GM19240 (cell line): Measurements from ENCODE around the gene CTU2.
A peak's percentile ranks its signal among the peaks of the same experiment; 100 is the strongest.

Experiments used
- DNase-seq: peaks from one replicate; pipeline ENCODE4 v3.0.0; 2011; ENCODE audit warnings: low spot score; ENCODE audit not compliant: insufficient read length

Gene CTU2

GRCh38 chr16:88681084-88681680 lies 25.1 kb upstream of the CTU2 start:
- no peak for DNase-seq

GRCh38 chr16:88681709-88682451 lies 24.4 kb upstream of the CTU2 start:
- peak; percentile 92 for DNase-seq

- DNase-seq = no peak
Observed at GRCh38 chr16:88684569-88685155, 21.6 kb upstream of the CTU2 start.

GRCh38 chr16:88685156-88686061 lies 20.9 kb upstream of the CTU2 start:
- DNase-seq = no peak

- DNase-seq = no peak
Observed at GRCh38 chr16:88686062-88686438, 20.3 kb upstream of the CTU2 start.

GRCh38 chr16:88686439-88687253 lies 19.7 kb upstream of the CTU2 start, which contains the start of gene SNAI3:
SNAI3 (minus strand) TSS chr16:88686507; CDS start chr16:88686406, 101 bp downstream.
- DNase-seq = peak; percentile 94

- no peak for DNase-seq
Observed at GRCh38 chr16:88687254-88687576, 19.1 kb upstream of the CTU2 start.

GRCh38 chr16:88687676-88688012 lies 18.7 kb upstream of the CTU2 start:
- DNase-seq = no peak

- DNase-seq = no peak
Observed at GRCh38 chr16:88688013-88688778, 18.1 kb upstream of the CTU2 start.

GRCh38 chr16:88690341-88691128 lies 15.8 kb upstream of the CTU2 start:
- no peak for DNase-seq

- DNase-seq = no peak
Observed at GRCh38 chr16:88691129-88691813, 15.0 kb upstream of the CTU2 start.

- DNase-seq = no peak
Observed at GRCh38 chr16:88691924-88692560, 14.3 kb upstream of the CTU2 start.

GRCh38 chr16:88692861-88693260 lies 13.4 kb upstream of the CTU2 start:
- no peak for DNase-seq

GRCh38 chr16:88693420-88694177 lies 12.7 kb upstream of the CTU2 start:
- no peak for DNase-seq

- no peak for DNase-seq
Observed at GRCh38 chr16:88694221-88695087, 11.8 kb upstream of the CTU2 start.

- no peak for DNase-seq
Observed at GRCh38 chr16:88695218-88695617, 11.1 kb upstream of the CTU2 start.

- DNase-seq = no peak
Observed at GRCh38 chr16:88695753-88696152, 10.6 kb upstream of the CTU2 start.
